Mucosa of descending colon (tissue), 3 donors: ENCODE results near the gene BSPH1. TPM values are rescaled to one million over a fixed set of nuclear protein-coding genes. Genes with fewer than 3 reads are reported as not detected.

ENCODE experiments used
- ATAC-seq: fragments of 200-7000 bp; cut with Tn5 transposase; one replicate; pipeline ENCODE4 v1.9.1; 2020; ENCODE audit warnings: mild to moderate bottlenecking, moderate library complexity
- DNase-seq, 3 donors: peaks; one replicate each; pipeline ENCODE4 v3.0.0-alpha.2; 2020
- H3K36me3 ChIP-seq: fragments of 200-600 bp; one replicate; pipeline ENCODE4 v1.8.0; 2021; ENCODE audit warnings: low read depth, mild to moderate bottlenecking
- H3K4me1 ChIP-seq: fragments of 200-600 bp; one replicate; pipeline ENCODE4 v1.8.0; 2021; ENCODE audit warnings: low read depth, mild to moderate bottlenecking
- H3K4me3 ChIP-seq: fragments of 200-600 bp; one replicate; pipeline ENCODE4 v1.8.0; 2021; ENCODE audit warnings: mild to moderate bottlenecking
- H3K9me3 ChIP-seq: fragments of 200-600 bp; one replicate; pipeline ENCODE4 v1.8.0; 2021; ENCODE audit warnings: mild to moderate bottlenecking
- CTCF ChIP-seq: fragments of 200-600 bp; IDR thresholded peaks from one replicate; pipeline ENCODE4 v1.8.0; 2022; ENCODE audit warnings: antibody characterized with exemption, mild to moderate bottlenecking
- intact Hi-C, 2 donors: fragments of 100-400 bp; cut with DNase I in 1 of 2; cut with micrococcal nuclease in 1 of 2; formaldehyde crosslinking; loops; one replicate each; pipeline versions ENCODE4 v1.11.0 to v1.11.1; 2022; cut with DNase I, micrococcal nuclease
- total RNA-seq, 3 donors: library from RNA; stranded (reverse); fragmentation: NEBNext Ultra II Directional in 2 of 3; extraction: Animal tissue kit (Norgen Biotek cat#: 25700) in 2 of 3; gene quantifications; one replicate each; pipeline versions ENCODE4 v1.2.1 to v1.2.4, GENCODE V29; 2021 to 2023
- donor health status: DM: no; HTN: no; CAD: no; lungs with moderate emphysema.
- donor health status: DM: no; HTN: no; CAD: no.
- donor health status: DM: no; HTN: yes; CAD: no.

The BSPH1 gene
- total RNA-seq, 3 donors from 2014 or later: not detected

- intact Hi-C loops: no loop called here
- ATAC-seq: no peak
- Histone ChIP-seq H3K4me1 (no peaks in the 10 kb centered on the region), H3K4me3 (no peak overlapping the region), H3K9me3 (no peaks in the 10 kb centered on the region), H3K36me3 (no peaks in the 10 kb centered on the region)
- TF ChIP-seq CTCF: no peak
- DNase-seq: no peak
These were observed 31.5 kb upstream of the BSPH1 start for GRCh38 chr19:48023518-48023917.

- ATAC-seq: no peak
- Histone ChIP-seq H3K9me3 (no peaks in the 10 kb centered on the region), H3K4me3 (no peak overlapping the region), H3K36me3 (no peaks in the 10 kb centered on the region), H3K4me1 (no peaks in the 10 kb centered on the region)
- no peak for TF ChIP-seq CTCF
- no peak for DNase-seq
- intact Hi-C loops: no loop called here
These were observed 31.0 kb upstream of the BSPH1 start for GRCh38 chr19:48023011-48023410.

DNA sequence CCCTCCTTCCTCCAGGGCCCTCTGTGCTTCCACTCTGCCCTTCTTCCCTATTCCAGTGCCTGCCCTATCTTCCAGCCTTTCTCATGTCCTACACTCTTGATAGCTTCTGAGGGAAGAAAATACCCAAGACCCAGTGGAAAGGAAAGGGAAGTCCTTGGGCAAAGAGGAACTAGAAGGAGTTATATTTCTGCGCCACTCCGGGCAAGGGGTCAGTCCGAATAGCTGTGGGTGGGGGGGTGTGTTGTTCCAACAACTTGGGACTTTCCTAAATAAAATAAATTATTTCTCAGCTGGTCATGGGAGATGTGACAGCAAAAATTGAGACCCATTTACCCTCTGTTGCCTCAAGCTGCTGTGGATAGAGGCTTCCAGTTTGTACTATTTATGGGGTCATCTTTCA, 28.7 kb upstream of the BSPH1 start:
- no peaks in the 10 kb centered on the region for H3K9me3 ChIP-seq
- TF ChIP-seq CTCF: no peak
- H3K4me1 ChIP-seq: no peaks in the 10 kb centered on the region
- DNase-seq: no peak
- no peak overlapping the region for H3K4me3 ChIP-seq
- no peak for ATAC-seq
- H3K36me3 ChIP-seq: no peaks in the 10 kb centered on the region
- intact Hi-C loops: no loop called here

DNA sequence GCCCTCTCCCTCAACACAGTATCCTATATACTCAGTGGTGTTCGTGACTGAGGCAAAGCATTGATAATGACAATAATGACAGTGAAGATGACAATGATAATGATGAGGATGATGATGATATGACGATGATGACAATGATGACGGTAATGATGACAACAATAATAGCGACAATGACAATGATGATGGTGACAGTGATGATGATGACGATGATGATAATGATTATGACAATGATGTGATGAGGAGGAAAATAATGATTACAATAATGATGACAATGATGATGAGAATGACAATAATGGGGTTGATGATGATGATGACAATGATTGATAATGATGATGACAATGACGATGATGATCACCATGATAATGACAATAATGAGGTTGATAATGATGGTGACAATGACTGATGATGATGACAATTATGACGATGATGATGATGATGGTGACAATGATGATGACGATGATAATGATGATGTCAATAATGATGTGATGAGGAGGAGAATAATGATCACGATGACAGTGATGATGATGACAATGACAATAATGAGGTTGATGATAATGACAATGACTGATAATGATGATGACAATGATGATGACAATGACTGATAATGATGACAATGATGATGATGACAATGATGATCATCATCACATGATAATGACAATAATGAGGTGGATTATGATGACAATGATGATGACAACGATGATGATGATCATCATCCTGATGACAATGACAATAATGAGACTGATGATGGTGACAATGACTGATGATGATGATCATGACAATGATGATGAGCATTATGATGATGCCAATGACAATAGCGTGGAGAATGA, 19.2 kb upstream of the BSPH1 start:
- ATAC-seq: no peak
- Histone ChIP-seq H3K9me3 (no peaks in the 10 kb centered on the region), H3K4me3 (no peak overlapping the region), H3K36me3 (no peaks in the 10 kb centered on the region), H3K4me1 (no peaks in the 10 kb centered on the region)
- intact Hi-C loops: no loop called here
- no peak for TF ChIP-seq CTCF
- DNase-seq: no peak

GRCh38 chr19:48006762-48007161, 14.8 kb upstream of the BSPH1 start:
- TF ChIP-seq CTCF: no peak
- H3K4me3 ChIP-seq: no peak overlapping the region
- no peaks in the 10 kb centered on the region for H3K36me3 ChIP-seq
- intact Hi-C loops: no loop called here
- H3K9me3 ChIP-seq: no peaks in the 10 kb centered on the region
- no peaks in the 10 kb centered on the region for H3K4me1 ChIP-seq
- ATAC-seq (no peak), DNase-seq (no peak)

DNA sequence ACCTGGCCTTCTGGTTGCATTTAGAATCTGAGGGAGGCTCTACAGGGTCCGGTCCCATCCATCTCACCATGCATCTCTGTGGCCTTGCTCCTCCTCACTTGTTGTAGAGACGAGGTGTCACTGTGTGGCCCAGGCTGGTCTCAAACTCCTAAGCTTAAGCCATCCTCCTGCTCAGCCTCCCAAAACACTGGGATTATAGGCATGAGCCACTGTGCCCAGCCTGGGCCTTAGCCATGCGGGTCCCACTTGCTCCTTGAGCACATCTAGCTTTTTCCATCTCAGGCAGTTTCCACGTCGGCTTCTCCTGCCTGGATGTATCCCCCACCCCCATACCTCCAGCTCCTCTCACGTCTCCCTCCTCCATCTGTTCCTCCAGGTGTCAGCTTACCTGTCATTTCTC, 12.3 kb upstream of the BSPH1 start:
- H3K36me3 ChIP-seq: no peaks in the 10 kb centered on the region
- intact Hi-C loops: no loop called here
- TF ChIP-seq CTCF: no peak
- ATAC-seq: no peak
- no peaks in the 10 kb centered on the region for H3K9me3 ChIP-seq
- no peak overlapping the region for H3K4me3 ChIP-seq
- no peaks in the 10 kb centered on the region for H3K4me1 ChIP-seq
- no peak for DNase-seq
